Measurements from ENCODE around the gene HVCN1. TPM values are rescaled to one million over a fixed set of nuclear protein-coding genes. Genes with fewer than 3 reads are reported as not detected.

Gene HVCN1
- total RNA-seq, 2 experiments from 2014 or later = 3.9 to 4.1 TPM

- CTCF ChIA-PET = no interaction called here
- Histone ChIP-seq H3K4me1 (ENCODE audit: insufficient read depth, low read length) (peaks cover 61% of the 10 kb centered on the region), H3K4me3 (ENCODE audit: low read length) (no peak overlapping the region), H3K27me3 (ENCODE audit: control insufficient read depth in 1 of 2, insufficient read depth in 2 of 2, low read length in 2 of 2) (no peaks in the 10 kb centered on the region), H3K9me3 (ENCODE audit: control insufficient read depth in 1 of 2, insufficient read depth in 1 of 2, low read length in 2 of 2) (no peaks in the 10 kb centered on the region), H3K27ac (ENCODE audit: low read depth in 1 of 2, low read length in 2 of 2) (no peak overlapping the region), H3K36me3 (ENCODE audit: insufficient read depth, low read length) (peaks cover 54% of the 10 kb centered on the region)
- Mint-ChIP-seq H3K4me3 (peak overlapping the region; percentile 32), H3K4me1 (ENCODE audit: low read depth) (peaks cover 78% of the 10 kb centered on the region), H3K9me3 (no peaks in the 10 kb centered on the region), H3K36me3 (ENCODE audit: low read depth) (peaks cover 87% of the 10 kb centered on the region), H3K27ac (peak overlapping the region; percentile 63), H3K27me3 (no peaks in the 10 kb centered on the region)
- no peak for TF ChIP-seq CTCF (IDR thresholded peaks at IDR 0.05)
- intact Hi-C loops (cut with DNase I, micrococcal nuclease) = loop anchor here (10.0 kb wide), 2 partner anchors 91 to 151 kb away; no protein-coding TSS in a partner anchor
- DNase-seq (no peak), ATAC-seq (ENCODE audit: poor library complexity) (no peak)
- POLR2A ChIA-PET = interaction anchor here (0.7 kb wide), 1 partner anchor 14 kb away, joined by 3 read pairs; no protein-coding TSS in a partner anchor
Measured at GRCh38 chr12:110733900-110734299, 45.0 kb upstream of the HVCN1 start.

GRCh38 chr12:110733089-110733715 is 44.3 kb upstream of the HVCN1 start:
- no peak overlapping the region for H3K27ac ChIP-seq (ENCODE audit: low read depth in 1 of 2, low read length in 2 of 2)
- no peaks in the 10 kb centered on the region for H3K27me3 ChIP-seq (ENCODE audit: control insufficient read depth in 1 of 2, insufficient read depth in 2 of 2, low read length in 2 of 2)
- intact Hi-C loops (cut with DNase I, micrococcal nuclease) = loop anchor here (10.0 kb wide), 2 partner anchors 92 to 152 kb away; no protein-coding TSS in a partner anchor
- Mint-ChIP-seq H3K9me3 (no peaks in the 10 kb centered on the region), H3K36me3 (ENCODE audit: low read depth) (peaks cover 87% of the 10 kb centered on the region), H3K4me3 (peak overlapping the region; percentile 15), H3K27me3 (no peaks in the 10 kb centered on the region), H3K27ac (peak overlapping the region; percentile 63), H3K4me1 (ENCODE audit: low read depth) (peaks cover 76% of the 10 kb centered on the region)
- DNase-seq (no peak), ATAC-seq (ENCODE audit: poor library complexity) (no peak)
- peaks cover 61% of the 10 kb centered on the region for H3K4me1 ChIP-seq (ENCODE audit: insufficient read depth, low read length)
- H3K9me3 ChIP-seq (ENCODE audit: control insufficient read depth in 1 of 2, insufficient read depth in 1 of 2, low read length in 2 of 2) = no peaks in the 10 kb centered on the region
- ChIA-PET POLR2A (interaction anchor here (0.7 to 1.0 kb wide), 2 partner anchors 9 to 14 kb away, joined by 3 to 5 read pairs; partner anchors contain the start of gene PPP1CC), CTCF (no interaction called here)
- peaks cover 61% of the 10 kb centered on the region for H3K36me3 ChIP-seq (ENCODE audit: insufficient read depth, low read length)
- no peak for TF ChIP-seq CTCF (IDR thresholded peaks at IDR 0.05)
- no peak overlapping the region for H3K4me3 ChIP-seq (ENCODE audit: low read length)

- CTCF ChIA-PET = no interaction called here
- peaks cover 75% of the 10 kb centered on the region for H3K4me1 Mint-ChIP-seq (ENCODE audit: low read depth)
- Histone ChIP-seq H3K4me3 (ENCODE audit: low read length) (no peak overlapping the region), H3K27ac (ENCODE audit: low read depth in 1 of 2, low read length in 2 of 2) (no peak overlapping the region), H3K9me3 (ENCODE audit: control insufficient read depth in 1 of 2, insufficient read depth in 1 of 2, low read length in 2 of 2) (no peaks in the 10 kb centered on the region), H3K4me1 (ENCODE audit: insufficient read depth, low read length) (peaks cover 60% of the 10 kb centered on the region), H3K36me3 (ENCODE audit: insufficient read depth, low read length) (peaks cover 61% of the 10 kb centered on the region), H3K27me3 (ENCODE audit: control insufficient read depth in 1 of 2, insufficient read depth in 2 of 2, low read length in 2 of 2) (no peaks in the 10 kb centered on the region)
- no peaks in the 10 kb centered on the region for H3K9me3 Mint-ChIP-seq
- peak overlapping the region; percentile 63 for H3K27ac Mint-ChIP-seq
- DNase-seq (no peak), ATAC-seq (ENCODE audit: poor library complexity) (no peak)
- POLR2A ChIA-PET = interaction anchor here (1.0 kb wide), 1 partner anchor 9 kb away, joined by 5 read pairs; the partner anchor contains the start of gene PPP1CC
- H3K36me3 Mint-ChIP-seq (ENCODE audit: low read depth) = peaks cover 89% of the 10 kb centered on the region
- TF ChIP-seq CTCF (IDR thresholded peaks at IDR 0.05) = no peak
- H3K4me3 Mint-ChIP-seq = peak overlapping the region; percentile 6
- no peaks in the 10 kb centered on the region for H3K27me3 Mint-ChIP-seq
- intact Hi-C loops (cut with DNase I, micrococcal nuclease) = loop anchor here (10.0 kb wide), 2 partner anchors 92 to 152 kb away; no protein-coding TSS in a partner anchor
Measured at GRCh38 chr12:110732572-110732971, 43.7 kb upstream of the HVCN1 start.
